AG08395 (cell line): ENCODE measurements around the gene KCTD8.
"Not testable (repeated sequence)": the region's sequence is repeated elsewhere in the genome, so short reads cannot be mapped to it uniquely, and the experiment has no call there.

ENCODE experiments used
- DNase-seq: peaks from one replicate; pipeline ENCODE4 v3.0.0; 2012; ENCODE audit warnings: mixed read lengths, low spot score

Gene KCTD8

GRCh38 chr4:44326741-44327140 lies 121.9 kb downstream of the KCTD8 start:
- DNase-seq, result no peak

- DNase-seq, result no peak
Observed at GRCh38 chr4:44320833-44321232, 127.8 kb downstream of the KCTD8 start.

GRCh38 chr4:44319129-44319528 lies 129.5 kb downstream of the KCTD8 start:
- no peak for DNase-seq

- DNase-seq, result no peak
Observed at GRCh38 chr4:44313702-44314101, 134.9 kb downstream of the KCTD8 start.

DNA sequence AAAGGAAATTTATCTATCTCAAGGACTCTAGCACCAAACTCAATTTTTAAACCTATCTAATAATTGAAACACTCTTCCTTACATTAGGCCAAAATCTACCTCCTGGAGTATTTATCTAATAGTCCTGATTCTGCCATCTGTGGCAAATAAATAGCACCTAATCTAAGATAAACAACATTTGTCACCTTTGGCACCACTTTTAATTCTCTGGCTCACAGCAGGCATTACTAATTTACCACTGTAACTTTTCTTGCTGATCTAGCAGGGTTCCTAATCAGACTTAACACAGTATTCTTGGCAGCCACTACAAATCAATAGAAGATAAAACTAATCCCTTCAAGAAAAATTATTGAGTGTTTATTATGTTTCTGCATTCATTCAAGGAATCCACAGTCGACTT lies 161.1 kb downstream of the KCTD8 start:
- DNase-seq, result no peak

- DNase-seq, result no peak
Observed at GRCh38 chr4:44279469-44279868, 169.1 kb downstream of the KCTD8 start.

DNA sequence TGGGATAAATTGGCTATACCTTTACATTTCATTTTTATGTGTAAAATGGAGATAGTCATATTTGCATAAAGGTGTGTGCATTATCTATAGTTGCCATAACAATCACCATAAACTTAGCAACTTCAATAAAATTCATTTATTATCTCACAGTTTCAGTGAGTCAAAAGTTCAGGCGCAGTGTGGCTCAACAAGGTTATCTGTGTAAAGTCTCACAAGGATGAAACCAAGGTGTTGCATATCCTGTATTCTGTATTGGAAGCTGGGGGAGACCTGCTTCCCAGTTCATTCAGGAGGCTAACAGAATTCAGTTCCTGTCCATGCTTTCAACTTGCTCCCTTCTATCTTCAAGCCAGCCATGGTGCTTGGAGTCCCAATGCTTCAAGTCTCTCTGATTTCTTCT lies 169.5 kb downstream of the KCTD8 start:
- no peak for DNase-seq

- no peak for DNase-seq
Observed at GRCh38 chr4:44257461-44257860, 191.1 kb downstream of the KCTD8 start.

- DNase-seq, result no peak
Observed at GRCh38 chr4:44256414-44256813, 192.2 kb downstream of the KCTD8 start.

DNA sequence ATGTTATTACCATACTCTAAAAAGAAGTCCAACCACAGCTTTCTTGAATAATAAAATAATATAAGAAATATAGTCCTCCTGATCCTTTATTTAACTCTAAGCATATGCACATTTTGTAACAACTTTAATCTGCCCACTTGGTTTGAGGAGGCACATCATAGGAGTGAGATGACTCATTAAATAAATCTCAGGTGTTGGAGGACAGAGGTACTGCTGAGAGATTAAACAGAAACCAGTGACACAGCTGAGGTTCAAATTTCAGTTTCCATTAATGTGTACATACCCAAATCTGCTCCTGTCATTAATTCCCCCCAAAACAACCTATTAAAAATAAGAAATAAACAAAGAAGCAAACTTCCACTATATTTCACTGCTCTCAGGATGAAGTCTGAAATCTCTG lies 211.0 kb downstream of the KCTD8 start:
- no peak for DNase-seq

DNA sequence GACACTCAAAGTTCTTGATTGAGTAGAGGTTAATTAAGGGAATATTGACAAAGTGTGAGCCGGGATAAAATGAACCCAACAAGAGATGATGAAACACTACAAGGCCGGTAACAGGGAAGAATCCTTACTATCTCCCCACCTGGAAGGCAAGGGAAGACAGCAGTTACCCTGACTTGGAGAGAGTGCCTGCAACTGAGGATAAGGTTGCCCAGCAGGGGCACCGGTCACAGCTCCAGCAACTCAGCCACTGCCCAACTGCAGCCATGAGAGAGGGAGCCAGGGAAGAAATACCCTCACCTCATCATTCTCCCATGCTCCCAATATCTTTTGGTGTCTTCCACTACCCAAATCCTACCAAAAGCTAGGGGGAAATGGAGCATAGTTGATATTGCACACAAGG lies 212.7 kb downstream of the KCTD8 start:
- no peak for DNase-seq

DNA sequence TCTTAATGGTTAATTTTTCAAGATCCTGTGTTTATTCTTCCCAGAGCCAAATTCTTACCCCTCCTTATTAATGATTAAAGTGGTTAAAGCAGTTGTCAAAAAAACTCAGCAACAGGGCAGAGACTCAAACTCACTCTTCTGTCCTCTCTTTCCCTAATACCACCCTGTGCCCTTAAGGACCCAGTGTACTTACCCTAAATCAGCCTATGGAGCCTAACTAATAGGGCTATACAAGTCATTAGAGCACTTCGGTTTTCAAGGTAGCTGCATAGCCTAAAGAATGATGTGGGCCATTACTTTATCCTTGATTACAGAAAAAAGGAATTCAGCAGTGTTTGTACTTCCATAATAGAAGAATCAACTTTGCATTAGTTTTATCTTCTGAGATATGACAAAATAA lies 216.3 kb downstream of the KCTD8 start:
- DNase-seq, result no peak

DNA sequence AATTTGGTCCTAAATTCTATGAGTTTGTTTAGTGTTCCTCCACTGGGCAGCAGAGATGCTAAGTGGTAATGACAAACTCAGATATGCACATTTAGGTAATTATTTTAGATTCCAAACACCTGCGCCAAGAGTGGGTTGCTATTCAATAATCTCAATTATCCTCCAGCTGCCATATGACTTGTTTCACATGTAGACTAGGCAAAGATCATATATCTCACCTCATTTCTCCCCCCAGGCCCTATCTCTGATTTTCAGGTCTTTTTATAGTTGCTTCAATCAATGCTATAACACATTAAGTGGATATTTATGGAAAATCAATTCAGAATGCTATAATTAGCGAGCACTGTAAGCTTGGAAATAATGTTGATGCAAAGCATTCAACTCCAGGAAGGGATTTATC lies 217.6 kb downstream of the KCTD8 start:
- no peak for DNase-seq

DNA sequence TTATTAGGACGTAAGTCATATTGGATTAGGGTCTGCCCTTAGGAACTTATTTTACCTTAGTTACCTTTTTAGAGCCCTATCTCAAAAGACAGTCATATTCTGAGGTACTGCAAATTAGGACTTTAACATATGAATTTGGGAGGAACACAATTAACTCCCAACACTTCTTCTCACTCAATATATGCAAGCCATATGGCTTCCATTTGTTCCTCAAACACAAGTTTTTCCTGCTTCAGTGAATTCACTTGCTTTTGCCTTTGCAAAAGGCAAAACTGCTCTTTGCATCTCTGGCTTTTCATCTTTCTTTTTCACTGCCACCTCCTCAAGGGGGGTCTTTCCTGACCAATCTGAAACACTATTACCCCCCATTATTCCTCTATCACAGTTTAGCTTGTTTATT lies 220.3 kb downstream of the KCTD8 start:
- DNase-seq, result no peak

DNA sequence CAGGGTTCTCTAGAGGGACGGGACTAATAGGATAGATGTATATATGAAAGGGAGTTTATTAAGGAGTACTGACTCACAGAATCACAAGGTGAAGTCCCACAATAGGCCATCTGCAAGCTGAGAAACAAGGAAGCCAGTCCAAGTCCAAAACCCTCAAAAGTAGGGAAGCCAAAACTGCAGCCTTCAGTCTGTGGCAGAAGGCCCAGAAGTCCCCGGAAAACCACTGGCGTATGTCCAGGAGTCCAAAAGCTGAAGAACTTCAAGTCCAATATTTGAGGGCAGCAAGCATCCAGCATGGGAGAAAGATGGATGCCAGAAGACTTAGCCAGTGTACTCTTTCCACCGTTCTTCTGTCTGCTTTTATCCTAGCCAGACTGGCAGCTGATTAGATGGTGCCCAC lies 227.2 kb downstream of the KCTD8 start:
- DNase-seq, result no peak

GRCh38 chr4:44210750-44211149 lies 237.9 kb downstream of the KCTD8 start:
- no peak for DNase-seq

GRCh38 chr4:44196796-44197195 lies 251.8 kb downstream of the KCTD8 start:
- no peak for DNase-seq

DNA sequence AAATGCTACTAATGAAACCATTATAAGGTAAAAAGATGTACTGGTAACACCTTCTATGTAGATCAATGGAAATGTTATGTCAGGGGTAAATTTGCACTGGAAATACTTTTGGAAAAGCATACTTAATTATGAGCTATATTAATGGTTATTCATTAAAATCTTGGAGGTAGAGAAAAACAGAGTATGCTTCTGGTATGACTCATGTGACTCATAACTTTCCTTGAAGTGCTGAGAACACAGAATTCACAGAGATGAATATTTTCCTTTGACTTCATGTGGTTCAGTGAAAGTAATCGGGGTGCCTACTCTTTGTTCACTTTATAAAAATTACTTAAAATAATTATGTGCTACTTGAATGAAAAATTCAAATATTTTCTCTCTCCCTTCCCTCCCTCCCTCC lies 254.2 kb downstream of the KCTD8 start:
- DNase-seq, result no peak

- no peak for DNase-seq
Observed at GRCh38 chr4:44186850-44187246, 261.8 kb downstream of the KCTD8 start.

- no peak for DNase-seq
Observed at GRCh38 chr4:44186096-44186849, 262.3 kb downstream of the KCTD8 start.

DNA sequence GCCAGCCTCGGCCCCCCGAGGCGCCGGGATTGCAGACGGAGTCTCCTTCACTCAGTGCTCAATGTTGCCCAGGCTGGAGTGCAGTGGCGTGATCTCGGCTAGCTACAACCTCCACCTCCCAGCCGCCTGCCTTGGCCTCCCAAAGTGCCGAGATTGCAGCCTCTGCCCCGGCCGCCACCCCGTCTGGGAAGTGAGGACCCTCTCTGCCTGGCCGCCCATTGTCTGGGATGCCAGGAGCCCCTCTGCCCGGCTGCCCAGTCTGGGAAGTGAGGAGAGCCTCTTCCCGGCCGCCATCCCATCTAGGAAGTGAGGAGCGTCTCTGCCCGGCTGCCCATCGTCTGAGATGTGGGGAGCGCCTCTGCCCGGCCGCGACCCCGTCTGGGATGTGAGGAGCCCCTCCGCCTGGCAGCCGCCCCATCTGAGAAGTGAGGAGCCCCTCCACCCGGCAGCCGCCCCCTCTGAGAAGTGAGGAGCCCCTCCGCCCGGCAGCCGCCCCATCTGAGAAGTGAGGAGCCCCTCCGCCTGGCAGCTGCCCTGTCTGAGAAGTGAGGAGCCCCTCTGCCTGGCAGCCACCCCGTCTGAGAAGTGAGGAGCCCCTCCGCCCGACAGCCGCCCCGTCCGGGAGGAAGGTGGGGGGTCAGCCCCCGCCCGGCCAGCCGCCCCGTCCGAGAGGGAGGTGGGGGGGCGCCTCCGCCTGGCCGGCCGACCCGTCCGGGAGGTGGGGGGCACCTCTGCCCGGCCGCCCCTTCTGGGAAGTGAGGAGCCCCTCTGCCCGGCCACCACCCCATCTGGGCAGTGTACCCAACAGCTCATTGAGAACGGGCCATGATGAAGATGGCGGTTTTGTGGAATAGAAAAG lies 266.9 kb downstream of the KCTD8 start:
- not testable (repeated sequence) for DNase-seq

GRCh38 chr4:44167766-44168165 lies 280.8 kb downstream of the KCTD8 start:
- not testable (repeated sequence) for DNase-seq

- DNase-seq, result no peak
Observed at GRCh38 chr4:44165938-44166337, 282.7 kb downstream of the KCTD8 start.
